Ovary (tissue), 9 donors: Measurements from ENCODE around the gene FOXM1. TPM values are rescaled to one million over a fixed set of nuclear protein-coding genes. Genes with fewer than 3 reads are reported as not detected.

ENCODE experiments used
- DNase-seq, 5 donors: peaks; one replicate each; pipeline ENCODE4 v3.0.0-alpha.2; 2019 to 2020
- H3K27ac ChIP-seq, 2 donors: fragments of 200-600 bp; one replicate each; pipeline versions ENCODE4 v1.5.1 to v1.8.0; 2019 to 2022
- H3K27me3 ChIP-seq: fragments of 200-600 bp; one replicate; pipeline ENCODE4 v1.8.0; 2022
- H3K36me3 ChIP-seq: fragments of 200-600 bp; sonication (generic); one replicate; pipeline ENCODE4 v1.5.1; 2019
- H3K4me1 ChIP-seq: one replicate; pipeline ENCODE4 v1.8.1; 2013; ENCODE audit warnings: mild to moderate bottlenecking, moderate library complexity; ENCODE audit not compliant: insufficient read depth
- H3K4me3 ChIP-seq: fragments of 200-600 bp; sonication (generic); one replicate; pipeline ENCODE4 v1.5.1; 2017
- H3K9me3 ChIP-seq, 2 donors: fragments of 200-600 bp in 1 of 2; sonication (generic) in 1 of 2; one replicate each; pipeline versions ENCODE4 v1.5.1 to v1.8.1; 2013 to 2019; ENCODE audit warnings: mild to moderate bottlenecking in 1 of 2, moderate library complexity in 1 of 2
- CTCF ChIP-seq, 3 donors: fragments of 450-650 bp in 2 of 3; fragments of 200-600 bp in 1 of 3; IDR thresholded peaks; one replicate each; pipeline versions ENCODE4 v1.5.1 to v1.8.0; 2016 to 2022; ENCODE audit warnings: antibody characterized with exemption in 3 of 3, mild to moderate bottlenecking in 1 of 3
- EP300 ChIP-seq: sonication (generic); formaldehyde crosslinking; IDR thresholded peaks from one replicate; pipeline ENCODE4 v1.6.1; 2017; ENCODE audit warnings: antibody characterized with exemption
- POLR2A ChIP-seq: fragments of 450-650 bp; IDR thresholded peaks from one replicate; pipeline ENCODE4 v1.6.1; 2017; ENCODE audit warnings: antibody characterized with exemption, mild to moderate bottlenecking, moderate library complexity
- WGBS, 3 donors: extraction: QIAGEN DNeasy Blood & Tissue Kit in 1 of 3; methylation state at CpG; one replicate each; pipeline versions ENCODE4 v1.1.5 to v1.1.7; 2013 to 2017; 5-methylcytosine and 5-hydroxymethylcytosine counted together
- intact Hi-C, 4 donors: fragments of 100-400 bp; cut with DNase I; formaldehyde crosslinking; loops; one replicate each; pipeline versions ENCODE4 v1.11.0 to v1.15.1; 2022 to 2023
- polyA plus RNA-seq, 2 donors: library from polyadenylated mRNA; stranded (reverse); fragments of 200-250 nt in 1 of 2; fragments of 350-450 nt in 1 of 2; fragmentation: Illumina TruSeq in 1 of 2; extraction: RNeasy Lipid Tissue Mini Kit (QIAGEN cat#74804) in 1 of 2; gene quantifications; one replicate each; pipeline ENCODE4 v1.2.3, GENCODE V29; 2013 to 2014
- total RNA-seq, 7 donors: library from RNA; depleted of rRNA in 2 of 7; stranded (reverse); fragments of >200 nt in 2 of 7; fragmentation: NEBNext Ultra II Directional in 3 of 7; extraction: Animal tissue kit (Norgen Biotek cat#: 25700) in 3 of 7; gene quantifications; one replicate each; pipeline versions ENCODE4 v1.1.0 to v1.2.4, GENCODE V29; 2016 to 2023
- donor health status: DM: no; HTN: no; CAD: no; lungs with moderate emphysema.
- donor health status: DM: no; HTN: no; CAD: no.
- donor health status: Bipolar disorder and iron deficiency.
- donor health status: DM: yes; HTN: yes; CAD: no.
- donor health status: DM: no; HTN: no; CAD: no.
- donor health status: DM: yes; HTN: yes; CAD: no.

The FOXM1 gene
- total and polyA plus RNA-seq, 9 donors, result 0.22 to 3.0 (median 0.62) TPM; not detected in 2

DNA sequence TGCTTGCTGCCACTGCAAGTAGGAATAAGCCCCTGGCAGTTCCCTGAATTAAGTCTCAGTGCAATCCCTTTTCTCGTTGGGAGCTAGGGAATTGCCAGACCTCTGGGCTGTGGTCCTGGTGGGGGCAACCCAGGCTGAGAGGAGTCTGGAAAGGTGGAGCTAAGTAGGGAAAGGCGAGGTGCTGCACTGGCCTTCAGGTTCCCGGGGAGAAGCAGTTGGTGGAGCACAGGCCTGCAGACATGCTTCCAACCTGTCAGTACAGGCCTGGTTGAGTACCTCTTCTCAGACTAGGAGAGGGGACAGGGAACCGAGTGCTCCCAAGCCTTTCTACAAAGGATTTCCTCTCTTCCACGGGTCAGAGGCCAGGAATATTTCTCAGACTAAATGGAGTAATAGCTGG, 43.6 kb downstream of the FOXM1 start:
- no peak overlapping the region for H3K4me3 ChIP-seq
- peaks cover 10% of the 10 kb centered on the region for H3K4me1 ChIP-seq
- no peak for DNase-seq
- H3K27me3 ChIP-seq, result no peaks in the 10 kb centered on the region
- H3K27ac ChIP-seq, result no peak overlapping the region
- intact Hi-C loops, result loop anchor here in 1 of 4 donors (10.0 kb wide), 1 partner anchor 51 kb away; no protein-coding TSS in a partner anchor
- no peaks in the 10 kb centered on the region for H3K9me3 ChIP-seq
- WGBS, 3 donors, result 25 to 35% (median 32%) methylated on average over 5 of the region's 5 CpGs
- TF ChIP-seq POLR2A, result no peak
- no peak for TF ChIP-seq CTCF (IDR thresholded peaks at IDR 0.05)
- no peak for TF ChIP-seq EP300
- no peaks in the 10 kb centered on the region for H3K36me3 ChIP-seq

DNA sequence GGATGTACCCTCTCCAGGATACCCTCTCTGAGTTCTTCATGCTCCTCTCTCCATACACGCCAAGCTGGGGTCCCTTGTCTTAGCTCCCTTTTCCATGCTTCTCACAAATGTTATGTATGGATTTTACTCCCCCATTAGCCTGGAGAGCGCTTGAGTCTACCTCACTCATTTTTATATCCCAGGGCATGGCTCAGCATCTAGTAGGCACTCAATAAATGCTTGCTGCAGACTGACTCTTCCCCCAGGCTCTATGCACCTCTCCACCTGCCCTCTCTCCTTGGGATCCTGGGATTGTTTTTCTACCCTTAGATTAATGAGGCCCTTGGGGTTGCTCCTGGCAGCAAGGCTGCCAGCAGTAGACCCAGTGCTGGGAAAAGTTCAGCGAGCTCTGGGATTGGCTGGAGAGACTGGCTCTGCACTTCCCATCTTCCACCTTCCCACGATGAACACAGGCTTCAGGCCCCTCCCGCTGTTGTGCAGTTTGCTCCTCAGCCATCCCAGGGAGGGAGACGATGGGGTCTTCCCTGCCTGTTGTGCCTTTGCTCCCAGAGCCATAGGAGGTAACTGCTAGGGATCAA, 44.3 kb downstream of the FOXM1 start:
- no peak overlapping the region for H3K4me3 ChIP-seq
- no peaks in the 10 kb centered on the region for H3K9me3 ChIP-seq
- no peak overlapping the region for H3K27ac ChIP-seq
- H3K27me3 ChIP-seq, result no peaks in the 10 kb centered on the region
- DNase-seq, result no peak
- WGBS, 3 donors, result 55 to 65% (median 58%) methylated on average over 6 of the region's 6 CpGs
- TF ChIP-seq CTCF (IDR thresholded peaks at IDR 0.05), result no peak
- no peak for TF ChIP-seq EP300
- TF ChIP-seq POLR2A, result no peak
- H3K36me3 ChIP-seq, result no peaks in the 10 kb centered on the region
- intact Hi-C loops, result loop anchor here in 1 of 4 donors (10.0 kb wide), 1 partner anchor 52 kb away; no protein-coding TSS in a partner anchor
- peaks cover 10% of the 10 kb centered on the region for H3K4me1 ChIP-seq

GRCh38 chr12:2829275-2829674, 47.7 kb downstream of the FOXM1 start:
- no peak for DNase-seq
- WGBS, 3 donors, result 84 to 90% (median 85%) methylated on average over 6 of the region's 6 CpGs
- Histone ChIP-seq H3K9me3 (no peaks in the 10 kb centered on the region), H3K27ac (no peak overlapping the region), H3K27me3 (no peaks in the 10 kb centered on the region), H3K36me3 (no peaks in the 10 kb centered on the region), H3K4me1 (peaks cover 2% of the 10 kb centered on the region), H3K4me3 (no peak overlapping the region)
- intact Hi-C loops, result no loop called here
- no peak for TF ChIP-seq CTCF (IDR thresholded peaks at IDR 0.05)
- no peak for TF ChIP-seq POLR2A

- H3K9me3 ChIP-seq, result no peaks in the 10 kb centered on the region
- WGBS, 3 donors, result 77 to 81% (median 81%) methylated on average over 14 of the region's 14 CpGs
- H3K27me3 ChIP-seq, result no peaks in the 10 kb centered on the region
- H3K27ac ChIP-seq, result no peak overlapping the region
- no peak for DNase-seq
- intact Hi-C loops, result no loop called here
- no peaks in the 10 kb centered on the region for H3K4me1 ChIP-seq
- H3K4me3 ChIP-seq, result no peak overlapping the region
- H3K36me3 ChIP-seq, result no peaks in the 10 kb centered on the region
- no peak for TF ChIP-seq EP300
- TF ChIP-seq CTCF (IDR thresholded peaks at IDR 0.05), result no peak
- no peak for TF ChIP-seq POLR2A
Observed at GRCh38 chr12:2826721-2827515, 50.1 kb downstream of the FOXM1 start.
